ENCODE measurements around the gene TMEM253. TPM values are rescaled to one million over a fixed set of nuclear protein-coding genes. Genes with fewer than 3 reads are reported as not detected.
A peak's percentile ranks its signal among the peaks of the same experiment; 100 is the strongest.

The TMEM253 gene
- polyA plus RNA-seq, 3 donors from 2014 or later: not detected

GRCh38 chr14:21075719-21076437 lies 25.0 kb upstream of the TMEM253 start:
- Mint-ChIP-seq H3K36me3 (no peaks in the 10 kb centered on the region), H3K27me3 (ENCODE audit: low read depth in 3 of 3) (peaks cover 8 to 17% (median 16%) of the 10 kb centered on the region in 3 donors), H3K4me3 (no peak overlapping the region), H3K27ac (no peak overlapping the region), H3K4me1 (peaks cover 12 to 17% of the 10 kb centered on the region in 2 donors), H3K9me3 (no peaks in the 10 kb centered on the region)
- DNase-seq: no peak

GRCh38 chr14:21077672-21078071 lies 23.2 kb upstream of the TMEM253 start:
- H3K4me1 Mint-ChIP-seq: no peaks in the 10 kb centered on the region
- H3K27ac Mint-ChIP-seq: no peak overlapping the region
- peaks cover 2 to 12% (median 3%) of the 10 kb centered on the region in 3 donors for H3K27me3 Mint-ChIP-seq (ENCODE audit: low read depth in 3 of 3)
- no peak for DNase-seq
- no peaks in the 10 kb centered on the region for H3K36me3 Mint-ChIP-seq
- no peak overlapping the region for H3K4me3 Mint-ChIP-seq
- H3K9me3 Mint-ChIP-seq: no peaks in the 10 kb centered on the region

- Mint-ChIP-seq H3K27ac (no peak overlapping the region), H3K9me3 (no peaks in the 10 kb centered on the region), H3K4me1 (no peaks in the 10 kb centered on the region)
Measured at GRCh38 chr14:21078287-21078686, 22.6 kb upstream of the TMEM253 start.

GRCh38 chr14:21078726-21079125 lies 22.1 kb upstream of the TMEM253 start:
- no peak overlapping the region for H3K4me3 Mint-ChIP-seq
- no peak for DNase-seq
- H3K27ac Mint-ChIP-seq: no peak overlapping the region
- H3K27me3 Mint-ChIP-seq (ENCODE audit: low read depth in 3 of 3): peaks cover 0 to 4% (median 2%) of the 10 kb centered on the region in 3 donors
- H3K9me3 Mint-ChIP-seq: no peaks in the 10 kb centered on the region
- no peaks in the 10 kb centered on the region for H3K4me1 Mint-ChIP-seq
- H3K36me3 Mint-ChIP-seq: no peaks in the 10 kb centered on the region

More at GRCh38 chr14:21078287-21078686, 22.6 kb upstream of the TMEM253 start:
- Mint-ChIP-seq H3K27me3 (ENCODE audit: low read depth in 3 of 3) (peaks cover under 1 to 8% (median 3%) of the 10 kb centered on the region in 3 donors), H3K36me3 (no peaks in the 10 kb centered on the region), H3K4me3 (no peak overlapping the region)
- DNase-seq: no peak

- no peaks in the 10 kb centered on the region for H3K36me3 Mint-ChIP-seq
- peaks cover 4 to 8% of the 10 kb centered on the region in 2 donors for H3K4me1 Mint-ChIP-seq
- DNase-seq: no peak
- no peaks in the 10 kb centered on the region for H3K9me3 Mint-ChIP-seq
- H3K27ac Mint-ChIP-seq: no peak overlapping the region
- peaks cover 3 to 9% (median 4%) of the 10 kb centered on the region in 3 donors for H3K27me3 Mint-ChIP-seq (ENCODE audit: low read depth in 3 of 3)
- no peak overlapping the region for H3K4me3 Mint-ChIP-seq
Measured at GRCh38 chr14:21081521-21082142, 19.2 kb upstream of the TMEM253 start.

GRCh38 chr14:21083565-21084325 lies 17.1 kb upstream of the TMEM253 start:
- no peak for DNase-seq
- Mint-ChIP-seq H3K27ac (no peak overlapping the region), H3K4me1 (peaks cover 18 to 21% of the 10 kb centered on the region in 2 donors), H3K27me3 (ENCODE audit: low read depth in 3 of 3) (peaks cover 7 to 14% (median 7%) of the 10 kb centered on the region in 3 donors), H3K9me3 (no peaks in the 10 kb centered on the region), H3K4me3 (no peak overlapping the region), H3K36me3 (no peaks in the 10 kb centered on the region)

GRCh38 chr14:21084396-21084795 lies 16.5 kb upstream of the TMEM253 start:
- DNase-seq: no peak
- Mint-ChIP-seq H3K27ac (no peak overlapping the region), H3K27me3 (ENCODE audit: low read depth in 3 of 3) (peaks cover 7 to 14% (median 7%) of the 10 kb centered on the region in 3 donors), H3K9me3 (no peaks in the 10 kb centered on the region), H3K4me3 (no peak overlapping the region), H3K4me1 (peaks cover 18 to 21% of the 10 kb centered on the region in 2 donors), H3K36me3 (no peaks in the 10 kb centered on the region)

GRCh38 chr14:21084998-21085853 lies 15.6 kb upstream of the TMEM253 start:
- H3K36me3 Mint-ChIP-seq: no peaks in the 10 kb centered on the region
- H3K27me3 Mint-ChIP-seq (ENCODE audit: low read depth in 3 of 3): peaks cover 7 to 14% (median 7%) of the 10 kb centered on the region in 3 donors
- no peak for DNase-seq
- H3K9me3 Mint-ChIP-seq: no peaks in the 10 kb centered on the region
- H3K4me3 Mint-ChIP-seq: no peak overlapping the region
- peaks cover 18 to 21% of the 10 kb centered on the region in 2 donors for H3K4me1 Mint-ChIP-seq
- peak overlapping the region in 4 of 6 donors; percentile 25 to 71 (median 42) for H3K27ac Mint-ChIP-seq

- Mint-ChIP-seq H3K4me3 (peak overlapping the region in 1 of 5 donors; percentile 48), H3K4me1 (peaks cover 18 to 23% of the 10 kb centered on the region in 2 donors), H3K27me3 (ENCODE audit: low read depth in 3 of 3) (peaks cover 3 to 13% (median 7%) of the 10 kb centered on the region in 3 donors), H3K27ac (peak overlapping the region in 5 of 6 donors; percentile 24 to 89 (median 79)), H3K36me3 (no peaks in the 10 kb centered on the region), H3K9me3 (no peaks in the 10 kb centered on the region)
- DNase-seq: no peak
Measured at GRCh38 chr14:21086908-21087293, 14.0 kb upstream of the TMEM253 start.

- Mint-ChIP-seq H3K27ac (peak overlapping the region; percentile 58 to 89 (median 80)), H3K4me3 (peak overlapping the region in 1 of 5 donors; percentile 9), H3K36me3 (no peaks in the 10 kb centered on the region), H3K4me1 (peaks cover 21 to 24% of the 10 kb centered on the region in 2 donors), H3K9me3 (no peaks in the 10 kb centered on the region), H3K27me3 (ENCODE audit: low read depth in 3 of 3) (peaks cover 3 to 13% (median 8%) of the 10 kb centered on the region in 3 donors)
- DNase-seq: peak; percentile 73 to 80 (median 73)
Measured at GRCh38 chr14:21087294-21088091, 13.4 kb upstream of the TMEM253 start.

GRCh38 chr14:21088687-21089086 lies 12.2 kb upstream of the TMEM253 start:
- Mint-ChIP-seq H3K27me3 (ENCODE audit: low read depth in 3 of 3) (peaks cover 3 to 13% (median 8%) of the 10 kb centered on the region in 3 donors), H3K27ac (peak overlapping the region in 5 of 6 donors; percentile 9 to 80 (median 56)), H3K4me3 (no peak overlapping the region), H3K36me3 (no peaks in the 10 kb centered on the region), H3K9me3 (no peaks in the 10 kb centered on the region), H3K4me1 (peaks cover 25 to 26% of the 10 kb centered on the region in 2 donors)
- DNase-seq: no peak

GRCh38 chr14:21089271-21089670 lies 11.6 kb upstream of the TMEM253 start:
- H3K4me3 Mint-ChIP-seq: no peak overlapping the region

More at GRCh38 chr14:21089271-21089670, 11.6 kb upstream of the TMEM253 start:
- H3K36me3 Mint-ChIP-seq: no peaks in the 10 kb centered on the region
- H3K9me3 Mint-ChIP-seq: no peaks in the 10 kb centered on the region
- H3K27me3 Mint-ChIP-seq (ENCODE audit: low read depth in 3 of 3): peaks cover 3 to 12% (median 8%) of the 10 kb centered on the region in 3 donors
- H3K27ac Mint-ChIP-seq: peak overlapping the region in 5 of 6 donors; percentile 31 to 80 (median 46)
- no peak for DNase-seq
- H3K4me1 Mint-ChIP-seq: peaks cover 25 to 26% of the 10 kb centered on the region in 2 donors

Measured in immature natural killer cell (primary cell).